Gastroesophageal sphincter (tissue), 4 donors: ENCODE results near the gene HPRT1. TPM values are rescaled to one million over a fixed set of nuclear protein-coding genes. Genes with fewer than 3 reads are reported as not detected.

ENCODE experiments used
- ATAC-seq: fragments of 150-250 bp; one replicate; pipeline ENCODE4 v1.9.1; 2016; ENCODE audit warnings: mild to moderate bottlenecking, moderate library complexity
- H3K27ac ChIP-seq, 4 donors: fragments of 200-600 bp; sonication (generic) in 3 of 4; 1 replicate in 3 of 4; 2 replicates in 1 of 4; pipeline ENCODE4 v1.5.1; 2016 to 2019
- H3K27me3 ChIP-seq: fragments of 200-600 bp; sonication (generic); one replicate; pipeline ENCODE4 v1.5.1; 2019
- H3K36me3 ChIP-seq, 2 donors: fragments of 200-600 bp; sonication (generic); one replicate each; pipeline ENCODE4 v1.5.1; 2019; ENCODE audit warnings: control low read depth in 1 of 2
- H3K4me1 ChIP-seq, 3 donors: fragments of 200-600 bp; sonication (generic); 1 replicate in 2 of 3; 2 replicates in 1 of 3; pipeline ENCODE4 v1.5.1; 2016 to 2019; ENCODE audit warnings: control low read depth in 2 of 3
- H3K4me3 ChIP-seq, 2 donors: fragments of 200-600 bp; sonication (generic); one replicate each; pipeline ENCODE4 v1.5.1; 2019; ENCODE audit warnings: mild to moderate bottlenecking in 1 of 2, moderate library complexity in 1 of 2
- H3K9me3 ChIP-seq, 3 donors: fragments of 200-600 bp; sonication (generic); one replicate each; pipeline ENCODE4 v1.5.1; 2017 to 2019; ENCODE audit warnings: control low read depth in 2 of 3
- EP300 ChIP-seq: sonication (generic); formaldehyde crosslinking; IDR thresholded peaks from one replicate; pipeline ENCODE4 v1.6.1; 2017; ENCODE audit warnings: antibody characterized with exemption, mild to moderate bottlenecking
- POLR2A ChIP-seq, 2 donors: fragments of 450-650 bp; IDR thresholded peaks; one replicate each; pipeline ENCODE4 v1.6.1; 2017; ENCODE audit warnings: antibody characterized with exemption in 2 of 2, mild to moderate bottlenecking in 2 of 2, moderate library complexity in 1 of 2
- POLR2AphosphoS5 ChIP-seq: sonication (generic); formaldehyde crosslinking; IDR thresholded peaks from one replicate; pipeline ENCODE4 v1.6.1; 2017; ENCODE audit warnings: antibody characterized with exemption
- WGBS, 2 donors: methylation state at CpG; one replicate each; pipeline ENCODE4 v1.1.5; 2018; ENCODE audit warnings: low coverage in 1 of 2; 5-methylcytosine and 5-hydroxymethylcytosine counted together
- total RNA-seq, 4 donors: library from RNA; depleted of rRNA; stranded (reverse); fragments of >200 nt; gene quantifications; one replicate each; pipeline ENCODE4 v1.1.0, GENCODE V29; 2016
- TF ChIP-seq, protein P1 (sequence below), 4 experiments: fragments of 200-600 bp in 2 of 4; fragments of 450-650 bp in 2 of 4; sonication (generic) in 1 of 4; IDR thresholded peaks; one replicate each; pipeline ENCODE4 v1.5.1; 2017 to 2019; ENCODE audit warnings: antibody characterized with exemption in 4 of 4, mild to moderate bottlenecking in 2 of 4, moderate library complexity in 2 of 4

Gene HPRT1
- total RNA-seq, 4 donors from 2014 or later: 6.7 to 12.5 (median 7.2) TPM

DNA sequence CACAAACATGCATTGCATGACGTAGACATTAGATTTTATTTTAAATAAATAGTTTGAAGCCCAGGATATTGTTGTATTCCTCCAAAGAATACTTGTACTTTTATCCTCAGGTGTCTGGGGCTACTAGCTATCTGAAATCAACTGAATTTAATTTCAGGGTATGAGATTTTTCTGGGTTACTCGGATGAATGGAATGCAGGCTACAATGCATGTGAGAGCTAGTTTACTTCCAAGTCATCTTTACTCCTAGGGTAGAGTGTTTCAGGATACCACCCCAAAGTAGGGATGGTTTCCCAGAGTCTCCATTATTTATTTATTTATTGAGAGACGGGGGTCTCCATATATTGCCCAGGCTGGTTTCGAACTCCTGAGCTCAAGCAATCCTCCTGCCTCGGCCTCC lies 66.4 kb downstream of the HPRT1 start:
- H3K4me3 ChIP-seq: no peak overlapping the region
- H3K9me3 ChIP-seq: no peaks in the 10 kb centered on the region
- H3K27me3 ChIP-seq: no peaks in the 10 kb centered on the region
- no peaks in the 10 kb centered on the region for H3K36me3 ChIP-seq
- TF ChIP-seq POLR2A (IDR thresholded peaks at IDR 0.05): no peak
- TF ChIP-seq, protein P1, sequence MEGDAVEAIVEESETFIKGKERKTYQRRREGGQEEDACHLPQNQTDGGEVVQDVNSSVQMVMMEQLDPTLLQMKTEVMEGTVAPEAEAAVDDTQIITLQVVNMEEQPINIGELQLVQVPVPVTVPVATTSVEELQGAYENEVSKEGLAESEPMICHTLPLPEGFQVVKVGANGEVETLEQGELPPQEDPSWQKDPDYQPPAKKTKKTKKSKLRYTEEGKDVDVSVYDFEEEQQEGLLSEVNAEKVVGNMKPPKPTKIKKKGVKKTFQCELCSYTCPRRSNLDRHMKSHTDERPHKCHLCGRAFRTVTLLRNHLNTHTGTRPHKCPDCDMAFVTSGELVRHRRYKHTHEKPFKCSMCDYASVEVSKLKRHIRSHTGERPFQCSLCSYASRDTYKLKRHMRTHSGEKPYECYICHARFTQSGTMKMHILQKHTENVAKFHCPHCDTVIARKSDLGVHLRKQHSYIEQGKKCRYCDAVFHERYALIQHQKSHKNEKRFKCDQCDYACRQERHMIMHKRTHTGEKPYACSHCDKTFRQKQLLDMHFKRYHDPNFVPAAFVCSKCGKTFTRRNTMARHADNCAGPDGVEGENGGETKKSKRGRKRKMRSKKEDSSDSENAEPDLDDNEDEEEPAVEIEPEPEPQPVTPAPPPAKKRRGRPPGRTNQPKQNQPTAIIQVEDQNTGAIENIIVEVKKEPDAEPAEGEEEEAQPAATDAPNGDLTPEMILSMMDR (IDR thresholded peaks at IDR 0.05): no peak
- TF ChIP-seq POLR2AphosphoS5: no peak
- no peak for TF ChIP-seq EP300
- H3K27ac ChIP-seq: no peak overlapping the region
- H3K4me1 ChIP-seq: no peaks in the 10 kb centered on the region
- 93% methylated on average over 2 of the region's 5 CpGs for WGBS, 2 donors
- ATAC-seq: no peak

DNA sequence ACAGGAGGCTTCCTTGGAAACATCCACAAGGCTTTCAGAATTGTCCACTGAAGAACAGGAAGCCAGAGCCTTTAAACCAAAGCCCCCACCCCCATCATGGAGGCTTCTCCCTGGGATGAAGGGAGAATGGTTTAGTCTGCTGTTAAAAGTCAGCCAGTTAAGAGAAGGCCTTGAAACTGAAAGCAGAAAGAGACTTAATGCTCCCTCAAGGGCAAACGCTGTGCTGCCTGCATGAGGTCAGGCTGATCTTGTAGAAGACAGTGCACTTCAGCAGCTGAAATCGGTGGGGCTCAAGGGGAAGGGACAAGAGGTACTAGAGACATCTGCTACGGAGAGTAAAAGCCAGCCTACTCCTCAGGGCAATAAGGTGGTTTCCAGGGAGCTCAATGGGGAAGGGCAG lies 69.0 kb downstream of the HPRT1 start:
- no peaks in the 10 kb centered on the region for H3K36me3 ChIP-seq
- 78% methylated on average over 3 of the region's 3 CpGs; no CpG with 5 or more reads in 1 of the 2 donors for WGBS, 2 donors
- H3K4me1 ChIP-seq: no peaks in the 10 kb centered on the region
- H3K9me3 ChIP-seq: no peaks in the 10 kb centered on the region
- H3K27ac ChIP-seq: no peak overlapping the region
- no peak for ATAC-seq
- TF ChIP-seq EP300 (no peak), POLR2AphosphoS5 (no peak), POLR2A (IDR thresholded peaks at IDR 0.05) (no peak)
- TF ChIP-seq, protein P1 (IDR thresholded peaks at IDR 0.05): no peak
- no peaks in the 10 kb centered on the region for H3K27me3 ChIP-seq
- H3K4me3 ChIP-seq: no peak overlapping the region

DNA sequence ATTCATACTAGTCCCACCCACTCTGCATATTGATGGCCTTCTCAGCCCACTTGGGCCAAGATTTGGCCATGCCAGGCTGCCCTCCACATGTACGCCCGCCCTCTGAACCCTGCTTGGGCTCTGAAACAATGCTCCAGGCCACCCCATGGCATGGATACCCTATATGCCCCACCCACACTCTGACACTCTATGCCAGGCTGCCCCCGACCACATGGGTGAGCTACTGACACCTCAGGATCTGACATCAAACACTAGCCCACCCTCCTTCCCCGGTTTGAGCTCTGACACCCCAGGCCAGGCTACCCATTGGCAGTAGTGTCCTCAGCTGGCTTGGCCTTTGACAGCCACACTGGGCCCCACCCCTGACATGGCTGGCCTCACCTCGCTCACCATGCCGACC lies 69.5 kb downstream of the HPRT1 start:
- Histone ChIP-seq H3K4me3 (no peak overlapping the region), H3K27ac (no peak overlapping the region), H3K9me3 (no peaks in the 10 kb centered on the region), H3K27me3 (no peaks in the 10 kb centered on the region), H3K36me3 (no peaks in the 10 kb centered on the region), H3K4me1 (no peaks in the 10 kb centered on the region)
- TF ChIP-seq EP300: no peak
- no peak for TF ChIP-seq POLR2A (IDR thresholded peaks at IDR 0.05)
- TF ChIP-seq, protein P1 (IDR thresholded peaks at IDR 0.05): no peak
- TF ChIP-seq POLR2AphosphoS5: no peak
- no peak for ATAC-seq
- 70 to 100% methylated on average over 1 to 2 of the region's 6 CpGs for WGBS, 2 donors

DNA sequence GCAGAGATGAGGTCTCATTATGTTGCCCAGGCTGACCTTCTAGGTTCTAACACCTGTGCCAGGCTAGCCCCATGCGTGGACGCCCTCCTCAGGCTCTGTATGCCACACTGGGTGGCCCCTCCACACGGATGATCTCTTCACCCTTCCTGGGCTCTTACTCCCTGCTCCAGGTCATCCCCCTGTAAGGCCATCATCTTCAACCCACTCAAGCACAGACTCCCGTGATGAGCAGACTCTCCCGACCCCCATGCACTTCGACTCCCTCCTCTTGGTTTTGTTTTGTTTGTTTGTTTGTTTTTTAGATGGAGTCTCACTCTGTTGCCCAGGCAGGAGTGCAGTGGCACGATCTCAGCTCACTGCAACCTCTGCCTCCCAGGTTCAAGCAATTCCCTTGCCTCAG lies 70.9 kb downstream of the HPRT1 start:
- H3K4me3 ChIP-seq: no peak overlapping the region
- 79 to 86% methylated on average over 3 to 4 of the region's 7 CpGs for WGBS, 2 donors

DNA sequence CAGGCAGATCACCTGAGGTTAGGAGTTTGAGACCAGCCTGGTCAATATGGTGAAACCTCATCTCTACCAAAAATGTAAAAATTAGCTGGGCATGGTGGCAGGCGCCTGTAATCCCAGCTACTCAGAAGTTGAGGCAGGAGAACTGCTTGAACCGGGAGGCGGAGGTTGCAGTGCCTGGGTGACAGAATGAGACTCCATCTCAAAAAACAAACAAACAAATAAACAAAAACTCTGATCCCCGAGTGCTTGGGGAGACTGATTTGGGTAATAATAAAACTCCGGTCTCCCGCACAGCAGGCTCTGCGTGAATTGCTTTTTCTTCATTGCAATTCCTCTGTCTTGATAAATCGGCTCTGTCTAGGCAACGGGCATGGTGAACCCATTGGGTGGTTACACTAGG lies 73.4 kb downstream of the HPRT1 start:
- ATAC-seq: no peak
- no peak overlapping the region for H3K27ac ChIP-seq
- H3K27me3 ChIP-seq: no peaks in the 10 kb centered on the region
- no peak overlapping the region for H3K4me3 ChIP-seq
- no peaks in the 10 kb centered on the region for H3K4me1 ChIP-seq
- TF ChIP-seq EP300: no peak
- TF ChIP-seq POLR2A (IDR thresholded peaks at IDR 0.05): no peak
- TF ChIP-seq POLR2AphosphoS5: no peak
- WGBS, 2 donors: 63 to 76% methylated on average over 4 to 8 of the region's 9 CpGs
- no peaks in the 10 kb centered on the region for H3K36me3 ChIP-seq
- no peaks in the 10 kb centered on the region for H3K9me3 ChIP-seq

More for the DNA sequence above, 70.9 kb downstream of the HPRT1 start:
- no peak for TF ChIP-seq EP300
- no peak for TF ChIP-seq POLR2AphosphoS5
- no peak for TF ChIP-seq POLR2A (IDR thresholded peaks at IDR 0.05)
- TF ChIP-seq, protein P1 (IDR thresholded peaks at IDR 0.05): no peak
- Histone ChIP-seq H3K27ac (no peak overlapping the region), H3K27me3 (no peaks in the 10 kb centered on the region), H3K4me1 (no peaks in the 10 kb centered on the region), H3K36me3 (no peaks in the 10 kb centered on the region), H3K9me3 (no peaks in the 10 kb centered on the region)
- ATAC-seq: no peak
